Endothelial cell of umbilical vein (primary cell): ENCODE data around the gene CREB3L2. TPM values are rescaled to one million over a fixed set of nuclear protein-coding genes. Genes with fewer than 3 reads are reported as not detected.

ENCODE experiments used
- BruUV-seq: library from RNA; stranded (reverse); fragments of 400-500 nt; replicated peaks from 2 replicates; lab custom pipeline; 2021; lab: Mats Ljungman, UMichigan
- CTCF ChIA-PET: fragments of 300-600, 350-600 bp; sonication (Branson Sonifier 250); formaldehyde crosslinking; loops from one replicate; lab custom pipeline; 2021; ENCODE audit warnings: antibody characterized with exemption, inconsistent platforms; lab: Charles Lee
- POLR2A ChIA-PET: fragments of 300-600, 350-600 bp; sonication (Branson Sonifier 250); formaldehyde crosslinking; loops from one replicate; lab custom pipeline; 2021; ENCODE audit warnings: antibody characterized with exemption, inconsistent platforms; lab: Charles Lee
- DNase-seq: peaks from one replicate; pipeline ENCODE4 v3.0.0-alpha.2; 2011; ENCODE audit warnings: low read depth, low spot score
- FAIRE-seq: peaks from 2 replicates; lab custom pipeline; 2011; peaks lifted over from hg19 to GRCh38; lab: Jason Lieb, UNC
- H2AFZ ChIP-seq: 2 replicates; pipeline ENCODE4 v1.6.0; 2012; ENCODE audit warnings: low read depth, low read length, control low read depth, inconsistent platforms
- H3K27ac ChIP-seq: 2 replicates; pipeline ENCODE4 v1.5.1; 2011; ENCODE audit warnings: low read depth, mild to moderate bottlenecking, control low read depth, low read length, moderate library complexity; ENCODE audit not compliant: insufficient read depth
- H3K27me3 ChIP-seq, 2 experiments: 2 replicates each; pipeline versions ENCODE4 v1.6.0 to v1.6.1; 2011; ENCODE audit warnings: low read length in 2 of 2, mixed read lengths in 1 of 2; ENCODE audit not compliant: control insufficient read depth in 2 of 2, insufficient read depth in 2 of 2
- H3K36me3 ChIP-seq, 2 experiments: 2 replicates in 1 of 2; 3 replicates in 1 of 2; pipeline ENCODE4 v1.5.1; 2011; ENCODE audit warnings: low read length in 2 of 2, mild to moderate bottlenecking in 1 of 2, moderate library complexity in 1 of 2; ENCODE audit not compliant: control insufficient read depth in 2 of 2, insufficient read depth in 2 of 2; ENCODE audit errors: extremely low read depth in 1 of 2
- H3K4me1 ChIP-seq: 3 replicates; pipeline ENCODE4 v1.5.1; 2011; ENCODE audit warnings: mild to moderate bottlenecking, low read length; ENCODE audit not compliant: control insufficient read depth, insufficient read depth; ENCODE audit errors: extremely low read depth
- H3K4me2 ChIP-seq: 2 replicates; pipeline ENCODE4 v1.6.1; 2011; ENCODE audit warnings: low read length, control low read depth, mixed read lengths; ENCODE audit not compliant: insufficient read depth
- H3K4me3 ChIP-seq, 3 experiments: fragments of 200-600 bp in 1 of 3; sonication (generic), shearing (Covaris generic) in 1 of 3; replicated peaks in 1 of 3; 2 replicates each; pipeline ENCODE4 v1.5.1; 2011 to 2016; ENCODE audit warnings: control low read depth in 3 of 3, low read length in 3 of 3, mild to moderate bottlenecking in 2 of 3, inconsistent platforms in 1 of 3, low read depth in 1 of 3, moderate library complexity in 1 of 3; ENCODE audit not compliant: insufficient read depth in 1 of 3
- H3K79me2 ChIP-seq: 2 replicates; pipeline ENCODE4 v1.6.0; 2012; ENCODE audit warnings: low read length, inconsistent platforms; ENCODE audit not compliant: control insufficient read depth, insufficient read depth
- H3K9ac ChIP-seq: replicated peaks from 2 replicates; pipeline ENCODE3; 2011; ENCODE audit warnings: low read length, control low read depth; ENCODE audit not compliant: insufficient read depth; ENCODE audit errors: extremely low read depth
- H3K9me1 ChIP-seq: replicated peaks from 3 replicates; pipeline ENCODE4 v1.6.0; 2011; ENCODE audit warnings: mild to moderate bottlenecking, low read length; ENCODE audit not compliant: control insufficient read depth, insufficient read depth; ENCODE audit errors: extremely low read depth
- H3K9me3 ChIP-seq: replicated peaks from 2 replicates; pipeline ENCODE4 v1.5.1; 2012; ENCODE audit warnings: low read length, inconsistent platforms; ENCODE audit not compliant: control insufficient read depth, insufficient read depth
- H4K20me1 ChIP-seq: replicated peaks from 2 replicates; pipeline ENCODE3; 2011; ENCODE audit warnings: mild to moderate bottlenecking, low read length; ENCODE audit not compliant: control insufficient read depth, insufficient read depth; ENCODE audit errors: extremely low read depth
- EZH2 ChIP-seq: IDR thresholded peaks from 2 replicates; pipeline ENCODE4 v1.6.1; 2012; ENCODE audit warnings: borderline replicate concordance, low read depth, mild to moderate bottlenecking, moderate library complexity, low read length, inconsistent platforms; ENCODE audit not compliant: severe bottlenecking
- FOS ChIP-seq: IDR thresholded peaks from 2 replicates; pipeline ENCODE4 v1.6.1; 2011; ENCODE audit warnings: mild to moderate bottlenecking, low read length, moderate library complexity, borderline replicate concordance; ENCODE audit not compliant: insufficient read depth
- GATA2 ChIP-seq: IDR thresholded peaks from 2 replicates; pipeline ENCODE4 v1.7.0; 2011; ENCODE audit warnings: low read depth, mild to moderate bottlenecking, moderate library complexity, mixed read lengths, low read length; ENCODE audit not compliant: insufficient read length, insufficient read depth
- JUN ChIP-seq: IDR thresholded peaks from 2 replicates; pipeline ENCODE4 v1.6.1; 2011; ENCODE audit warnings: borderline replicate concordance, low read depth; ENCODE audit not compliant: insufficient read length, insufficient read depth
- MAX ChIP-seq: IDR thresholded peaks from 2 replicates; pipeline ENCODE4 v1.6.1; 2011; ENCODE audit not compliant: insufficient read depth, insufficient read length
- MYC ChIP-seq: IDR thresholded peaks from one replicate; pipeline ENCODE4 v1.6.1; 2011; ENCODE audit warnings: mild to moderate bottlenecking, low read depth, low read length
- POLR2A ChIP-seq: IDR thresholded peaks from 2 replicates; pipeline ENCODE4 v1.6.1; 2012; ENCODE audit warnings: low read depth, mild to moderate bottlenecking, control low read depth, low read length
- POLR2AphosphoS5 ChIP-seq: IDR thresholded peaks from 2 replicates; pipeline ENCODE4 v1.6.1; 2012; ENCODE audit warnings: low read depth, mild to moderate bottlenecking, control low read depth, low read length, moderate library complexity; ENCODE audit not compliant: insufficient read depth
- dilution Hi-C: fragments of 300-500 bp; cut with MboI; formaldehyde crosslinking; loops from one replicate; pipeline ENCODE4 v1.15.0; 2019; ENCODE audit warnings: low sequenced_read_pairs; ENCODE audit not compliant: extremely low pct_ligation_motif_present
- intact Hi-C: fragments of 100-400 bp; cut with micrococcal nuclease; formaldehyde crosslinking; loops from one replicate; pipeline ENCODE4 v1.10.0; 2022
- polyA plus RNA-seq, 4 experiments: library from polyadenylated mRNA; depleted of rRNA in 3 of 4; stranded (reverse) in 3 of 4; unstranded in 1 of 4; fragments of >200 nt; gene quantifications; 2 replicates each; pipeline versions ENCODE4 v1.2.1 to v1.2.3, GENCODE V29; 2011 to 2012; ENCODE audit warnings: missing spikeins in 1 of 4
- total RNA-seq: library from RNA; stranded (reverse); gene quantifications from 2 replicates; pipeline ENCODE4 v1.2.3, GENCODE V29; 2021
- TF ChIP-seq, protein P1 (sequence below), 2 donors: IDR thresholded peaks; 1 replicate in 1 of 2; 2 replicates in 1 of 2; pipeline ENCODE4 v1.5.1; 2011; ENCODE audit warnings: low read length in 2 of 2, mild to moderate bottlenecking in 2 of 2, moderate library complexity in 2 of 2, control low read depth in 1 of 2, inconsistent platforms in 1 of 2, low read depth in 1 of 2; ENCODE audit not compliant: insufficient read depth in 1 of 2; ENCODE audit errors: extremely low read depth in 1 of 2

Gene CREB3L2
- total and polyA plus RNA-seq, 2 donors (not counting 3 experiments of a cell fraction or from before 2014, with no cell fraction given): 32.1 to 93.4 TPM

- DNase-seq (no peak), FAIRE-seq (no peak)
- dilution Hi-C loops (no loop called here), intact Hi-C loops (no loop called here)
- CTCF ChIA-PET: interaction anchor here (0.6 to 1.1 kb wide), 2 partner anchors 148 to 1394 kb away, joined by 3 read pairs; no protein-coding TSS in a partner anchor
- no peak overlapping the region for H2AFZ ChIP-seq
- no peak overlapping the region for H3K9ac ChIP-seq
- no peaks in the 10 kb centered on the region for H3K79me2 ChIP-seq
- TF ChIP-seq, protein P1, sequence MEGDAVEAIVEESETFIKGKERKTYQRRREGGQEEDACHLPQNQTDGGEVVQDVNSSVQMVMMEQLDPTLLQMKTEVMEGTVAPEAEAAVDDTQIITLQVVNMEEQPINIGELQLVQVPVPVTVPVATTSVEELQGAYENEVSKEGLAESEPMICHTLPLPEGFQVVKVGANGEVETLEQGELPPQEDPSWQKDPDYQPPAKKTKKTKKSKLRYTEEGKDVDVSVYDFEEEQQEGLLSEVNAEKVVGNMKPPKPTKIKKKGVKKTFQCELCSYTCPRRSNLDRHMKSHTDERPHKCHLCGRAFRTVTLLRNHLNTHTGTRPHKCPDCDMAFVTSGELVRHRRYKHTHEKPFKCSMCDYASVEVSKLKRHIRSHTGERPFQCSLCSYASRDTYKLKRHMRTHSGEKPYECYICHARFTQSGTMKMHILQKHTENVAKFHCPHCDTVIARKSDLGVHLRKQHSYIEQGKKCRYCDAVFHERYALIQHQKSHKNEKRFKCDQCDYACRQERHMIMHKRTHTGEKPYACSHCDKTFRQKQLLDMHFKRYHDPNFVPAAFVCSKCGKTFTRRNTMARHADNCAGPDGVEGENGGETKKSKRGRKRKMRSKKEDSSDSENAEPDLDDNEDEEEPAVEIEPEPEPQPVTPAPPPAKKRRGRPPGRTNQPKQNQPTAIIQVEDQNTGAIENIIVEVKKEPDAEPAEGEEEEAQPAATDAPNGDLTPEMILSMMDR (IDR thresholded peaks at IDR 0.05; ENCODE audit: extremely low read depth in 1 of 2, insufficient read depth in 1 of 2, low read depth in 1 of 2, low read length in 2 of 2): no peak
- TF ChIP-seq POLR2A (no peak), POLR2AphosphoS5 (no peak), MAX (no peak), FOS (no peak), MYC (no peak), GATA2 (no peak), EZH2 (no peak), JUN (no peak)
- H3K27me3 ChIP-seq: no peaks in the 10 kb centered on the region
- H3K4me2 ChIP-seq: no peak overlapping the region
- POLR2A ChIA-PET: no interaction called here
- no peak overlapping the region for H3K27ac ChIP-seq
- no peak overlapping the region for H3K4me3 ChIP-seq
- no peaks in the 10 kb centered on the region for H3K4me1 ChIP-seq
- no peaks in the 10 kb centered on the region for H4K20me1 ChIP-seq
- H3K9me3 ChIP-seq: no peaks in the 10 kb centered on the region
- no peaks in the 10 kb centered on the region for H3K9me1 ChIP-seq
- no peaks in the 10 kb centered on the region for H3K36me3 ChIP-seq
- no TSS peak for BruUV-seq
These were observed 28.1 kb upstream of the CREB3L2 start for GRCh38 chr7:138029941-138030340.
